22Rv1 (cell line): Measurements from ENCODE around the gene PCBP4.

Source experiments
- H3K27ac ChIP-seq: fragments of 450-650 bp; 2 replicates; pipeline ENCODE4 v1.5.1; 2017
- CTCF ChIP-seq: fragments of 450-650 bp; IDR thresholded peaks from 2 replicates; pipeline ENCODE4 v1.5.1; 2017; ENCODE audit warnings: mild to moderate bottlenecking
- ZFX ChIP-seq: fragments of 450-650 bp; IDR thresholded peaks from 2 replicates; pipeline ENCODE4 v1.6.1; 2017; ENCODE audit warnings: antibody characterized with exemption, borderline replicate concordance

PCBP4 gene

GRCh38 chr3:51921081-51921578, 46.1 kb downstream of the PCBP4 start:
- no peak for TF ChIP-seq CTCF
- no peak for TF ChIP-seq ZFX
- no peak overlapping the region for H3K27ac ChIP-seq

GRCh38 chr3:51916418-51916817, 50.8 kb downstream of the PCBP4 start:
- no peak overlapping the region for H3K27ac ChIP-seq
- no peak for TF ChIP-seq CTCF

- TF ChIP-seq ZFX (no peak), CTCF (no peak)
- no peak overlapping the region for H3K27ac ChIP-seq
These were observed 59.2 kb downstream of the PCBP4 start for GRCh38 chr3:51908026-51908425.
